NCI-H226 (cell line): Measurements from ENCODE around the gene DPP10.
"Not testable (repeated sequence)": the region's sequence is repeated elsewhere in the genome, so short reads cannot be mapped to it uniquely, and the experiment has no call there.

Source experiments
- DNase-seq: peaks from one replicate; pipeline ENCODE4 v3.0.0-alpha.2; 2015

DPP10 gene

DNA sequence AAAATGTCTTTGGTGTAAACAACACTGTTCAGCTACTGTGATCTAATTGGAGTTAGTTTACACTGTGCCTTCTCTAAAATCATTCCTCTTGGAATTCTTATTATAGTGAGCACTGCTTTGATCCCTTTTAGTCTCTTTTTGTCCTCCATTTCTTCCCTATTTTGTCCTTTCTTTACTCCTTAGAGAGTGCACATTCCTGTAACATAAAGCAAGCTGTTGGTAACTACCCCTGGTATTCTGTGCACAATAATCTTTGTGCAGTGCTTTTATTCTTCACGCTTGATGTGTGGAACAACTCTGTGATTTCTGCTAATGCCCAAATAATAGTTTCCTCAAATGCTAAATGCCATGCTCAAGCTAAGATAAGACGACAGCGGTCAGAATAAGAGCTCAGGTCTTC lies 401.5 kb downstream of the DPP10 start:
- no peak for DNase-seq

- DNase-seq = no peak
Measured at GRCh38 chr2:114857196-114857595, 414.8 kb downstream of the DPP10 start.

DNA sequence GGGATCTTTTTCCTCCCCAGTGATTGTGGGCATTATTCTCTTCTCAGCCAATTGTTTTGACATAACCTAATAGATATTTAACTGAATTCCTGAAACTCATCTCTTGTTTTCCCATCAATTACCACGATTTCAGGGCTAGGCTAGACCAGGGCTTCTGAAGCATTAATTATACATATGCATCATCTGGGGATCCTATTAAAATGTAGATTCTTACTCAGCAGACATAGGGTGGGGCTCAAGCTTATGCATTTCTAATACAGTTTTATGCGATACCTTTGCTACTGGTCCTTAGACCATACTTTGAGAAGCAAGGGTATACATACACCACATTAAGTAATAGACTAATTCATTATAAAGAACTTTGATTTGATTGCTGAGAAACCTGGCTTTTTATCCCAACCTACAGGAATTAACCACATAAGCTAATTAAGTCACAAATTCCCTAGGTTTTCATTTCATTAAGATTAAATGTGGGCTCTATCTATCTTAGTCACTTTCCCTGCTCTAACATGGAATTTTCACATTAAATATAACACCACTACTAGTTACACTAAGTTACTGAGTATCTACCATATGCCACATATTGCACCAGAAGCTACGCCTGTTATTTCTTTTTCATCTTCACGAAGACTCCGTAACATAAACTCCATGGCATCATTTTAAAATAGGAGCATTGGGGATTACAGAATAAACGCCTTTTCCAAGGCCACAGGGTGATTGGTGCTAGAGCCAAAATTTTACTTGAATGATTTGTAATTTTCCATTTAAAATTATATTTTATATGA lies 417.5 kb downstream of the DPP10 start:
- no peak for DNase-seq

DNA sequence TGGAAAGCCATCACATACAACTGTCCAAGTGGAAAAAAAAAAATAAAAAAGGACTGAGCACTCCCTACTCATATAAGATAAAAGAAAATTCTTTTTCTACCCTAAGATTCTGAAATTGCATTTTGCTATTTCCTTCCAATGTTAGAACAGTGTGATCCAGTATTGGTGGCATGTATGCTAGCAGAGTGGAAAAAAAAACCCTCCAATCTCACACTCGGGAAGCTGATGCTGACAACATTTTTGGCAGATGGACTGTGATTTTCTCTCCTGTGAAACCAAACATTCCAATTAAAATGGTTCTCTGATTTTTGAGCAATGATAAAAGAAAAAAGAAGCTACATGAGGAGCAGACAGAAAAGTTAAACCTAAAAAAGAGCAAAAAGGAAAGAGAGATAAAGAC lies 419.8 kb downstream of the DPP10 start:
- DNase-seq = no peak

DNA sequence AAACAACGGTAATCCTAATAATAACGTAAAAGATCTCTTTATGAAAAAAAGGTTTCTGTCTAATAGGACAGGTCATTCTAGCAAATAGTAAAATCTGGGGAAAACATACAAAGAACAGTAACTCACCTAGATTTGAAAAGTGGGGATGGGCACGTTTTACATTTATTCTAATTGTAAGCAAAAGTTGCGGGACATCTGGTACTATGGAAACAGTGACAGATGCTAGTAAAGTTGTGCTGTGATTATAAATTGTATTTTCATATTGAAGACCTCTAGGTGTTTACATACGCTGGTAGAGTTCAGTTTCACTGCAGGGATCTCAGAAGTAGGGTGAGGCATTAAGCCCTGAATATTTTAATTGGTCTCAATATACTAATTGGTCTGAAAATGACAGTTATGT lies 422.5 kb downstream of the DPP10 start:
- DNase-seq = no peak

GRCh38 chr2:114880046-114880445 lies 437.6 kb downstream of the DPP10 start:
- DNase-seq = no peak

GRCh38 chr2:114919985-114920384 lies 477.5 kb downstream of the DPP10 start:
- DNase-seq = no peak

DNA sequence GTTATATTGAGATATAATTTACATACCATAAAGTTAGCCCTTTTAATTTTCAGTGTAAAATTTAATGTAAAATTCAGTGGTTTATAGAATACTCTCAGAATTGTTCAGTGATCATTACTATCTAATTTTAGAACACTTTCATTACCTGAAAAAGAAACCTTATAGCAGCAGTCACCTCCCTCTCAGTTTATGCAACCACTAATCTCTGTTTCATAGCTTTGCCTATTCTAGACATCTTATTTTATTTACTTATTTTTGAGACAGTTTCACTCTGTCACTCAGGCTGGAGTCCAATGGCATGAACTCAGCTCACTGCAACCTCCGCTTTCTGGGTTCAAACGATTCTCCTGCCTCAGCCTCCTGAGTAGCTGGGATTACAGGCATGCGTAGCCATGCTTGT lies 479.6 kb downstream of the DPP10 start:
- no peak for DNase-seq

- no peak for DNase-seq
Measured at GRCh38 chr2:114925296-114926255, 483.1 kb downstream of the DPP10 start.

GRCh38 chr2:114926303-114926702 lies 483.9 kb downstream of the DPP10 start:
- no peak for DNase-seq

GRCh38 chr2:114929225-114929624 lies 486.8 kb downstream of the DPP10 start:
- DNase-seq = no peak

GRCh38 chr2:114933671-114934241 lies 491.3 kb downstream of the DPP10 start:
- no peak for DNase-seq

GRCh38 chr2:114935031-114935430 lies 492.6 kb downstream of the DPP10 start:
- no peak for DNase-seq

DNA sequence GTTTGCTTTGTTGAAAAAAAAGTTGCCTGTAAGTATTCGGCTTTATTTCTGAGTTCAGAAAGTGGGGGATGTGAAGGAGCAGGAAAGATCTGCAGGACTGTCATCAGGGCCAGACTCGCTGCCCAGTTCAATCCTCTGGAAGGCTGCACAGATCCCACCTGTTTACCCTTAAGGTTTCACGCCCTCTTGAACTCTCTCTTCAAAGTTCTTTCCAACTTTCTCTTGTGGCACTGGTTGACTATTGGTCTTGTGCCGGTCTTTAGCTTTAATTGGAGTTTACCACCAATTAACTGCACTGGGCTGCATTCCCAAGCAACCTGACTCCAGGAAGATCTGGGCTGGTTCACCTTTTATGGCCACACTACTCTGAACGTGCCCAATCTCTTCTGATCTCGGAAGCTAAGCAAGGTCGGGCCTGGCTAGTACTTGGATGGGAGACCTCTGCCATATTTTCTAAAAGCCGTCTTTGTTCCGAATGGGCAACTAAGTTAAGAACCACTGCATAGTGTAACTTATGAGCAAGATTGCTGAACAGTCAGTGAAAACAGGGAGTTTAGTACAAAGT lies 495.0 kb downstream of the DPP10 start:
- DNase-seq = no peak

DNA sequence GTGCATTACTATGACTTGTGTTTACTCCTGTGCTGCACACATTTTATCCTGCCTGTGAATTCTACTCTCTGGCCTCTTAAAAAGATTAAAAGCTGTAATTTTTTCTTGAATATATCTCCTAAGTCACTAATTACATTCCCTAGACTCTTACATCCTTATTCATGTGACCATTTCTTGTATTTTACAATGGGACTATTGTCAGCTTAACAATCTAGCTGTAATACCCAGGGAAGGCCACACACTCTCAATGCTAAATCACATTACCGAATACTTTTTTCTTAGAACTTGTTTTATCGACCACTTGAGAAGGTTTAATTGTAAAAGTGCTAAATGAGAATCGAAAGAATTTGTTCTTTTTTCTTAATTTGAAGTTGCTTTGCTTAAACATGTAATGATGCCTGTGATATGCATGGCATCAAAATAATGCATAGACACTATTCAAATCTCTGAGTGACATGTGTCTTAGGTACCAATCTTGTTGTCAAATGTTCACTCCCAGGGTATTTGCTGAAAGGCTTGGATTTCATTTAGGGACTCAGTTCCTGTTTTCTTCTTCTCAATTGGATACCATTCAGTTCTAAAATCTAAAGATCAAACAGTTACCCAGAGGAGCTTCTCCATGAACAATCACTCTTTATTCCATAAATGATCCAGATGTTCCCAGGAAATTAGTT lies 498.5 kb downstream of the DPP10 start:
- no peak for DNase-seq

DNA sequence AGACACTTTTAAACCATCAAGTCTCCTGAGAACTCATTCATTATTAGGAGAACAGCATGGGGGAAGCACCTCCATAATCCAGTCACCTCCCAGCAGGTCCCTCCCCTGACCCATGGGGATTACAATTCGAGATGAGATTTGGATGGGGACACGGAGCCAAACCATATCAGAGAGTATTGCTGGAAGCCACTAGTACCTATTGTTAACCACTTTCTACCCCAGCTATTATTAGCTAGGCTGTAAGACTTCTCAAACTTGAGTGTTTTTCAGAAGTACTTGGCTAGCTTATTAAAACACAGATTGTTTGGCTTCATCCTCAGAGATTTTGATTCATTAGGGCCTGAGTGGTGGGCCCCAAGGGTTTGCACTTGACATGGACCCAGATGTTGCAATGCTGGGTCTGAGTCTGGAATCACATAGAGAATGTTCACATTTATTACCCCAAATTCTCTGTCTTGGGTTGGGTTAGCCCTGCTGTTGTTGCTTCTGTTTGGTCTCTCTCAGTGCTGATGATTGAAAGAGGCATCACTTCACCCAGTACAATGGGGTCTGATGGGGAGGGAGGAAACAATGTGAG lies 506.9 kb downstream of the DPP10 start:
- no peak for DNase-seq

GRCh38 chr2:114960389-114960788 lies 517.9 kb downstream of the DPP10 start:
- no peak for DNase-seq

GRCh38 chr2:114962532-114962931 lies 520.1 kb downstream of the DPP10 start:
- DNase-seq = no peak

- DNase-seq = no peak
Measured at GRCh38 chr2:114968748-114969400, 526.4 kb downstream of the DPP10 start.

- not testable (repeated sequence) for DNase-seq
Measured at GRCh38 chr2:115004321-115004720, 561.9 kb downstream of the DPP10 start.

GRCh38 chr2:115011721-115012120 lies 569.3 kb downstream of the DPP10 start:
- DNase-seq = no peak

DNA sequence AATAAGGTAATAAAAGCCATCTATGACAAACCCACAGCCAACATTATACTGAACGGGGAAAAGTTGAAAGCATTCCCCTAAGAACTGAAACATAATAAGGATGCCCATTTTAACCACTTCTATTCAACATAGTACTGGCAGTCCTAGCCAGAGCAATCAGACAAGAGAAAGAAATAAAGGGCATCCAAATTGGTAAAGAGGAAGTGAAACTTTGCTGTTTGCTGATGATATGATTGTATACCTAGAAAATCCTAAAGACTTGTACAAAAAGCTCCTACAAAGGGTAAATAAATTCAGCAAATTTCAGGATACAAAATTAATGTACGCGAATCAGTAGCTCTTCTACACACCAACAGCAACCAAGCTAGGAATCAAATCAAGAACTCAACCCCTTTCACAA lies 579.6 kb downstream of the DPP10 start:
- DNase-seq = not testable (repeated sequence)
